ENCODE data around the gene GSS. TPM values are rescaled to one million over a fixed set of nuclear protein-coding genes. Genes with fewer than 3 reads are reported as not detected.

Gene GSS
- total and polyA plus RNA-seq, 2 donors (not counting 1 experiment from before 2014, with no cell fraction given): 55.3 to 71.3 TPM

DNA sequence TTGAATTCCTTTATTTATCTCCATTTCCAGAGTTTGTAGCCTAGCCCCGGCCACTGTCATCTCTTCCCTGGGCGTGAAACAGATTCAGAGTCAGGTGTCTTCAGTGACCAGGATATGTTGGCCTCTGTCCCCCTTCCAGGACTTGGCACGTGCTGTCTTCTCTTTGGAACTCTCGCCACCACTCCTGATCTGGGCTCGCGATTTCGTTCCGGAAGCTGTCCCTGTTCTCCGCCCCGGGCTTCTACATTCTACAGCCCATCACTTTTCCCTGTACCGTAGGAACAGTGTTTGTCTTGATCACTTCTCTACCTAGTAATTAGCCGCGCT, 739 bp downstream of the GSS start:
- peak overlapping the region; percentile 86 for H3K9ac ChIP-seq (ENCODE audit: insufficient read depth, low read length)
- peak overlapping the region; percentile 76 to 92 (median 84) for H3K4me3 ChIP-seq (replicated peaks in 1 of 4; ENCODE audit: control extremely low read depth in 1 of 4, insufficient read depth in 1 of 4, low read depth in 3 of 4, low read length in 4 of 4)
- TF ChIP-seq, protein P1, sequence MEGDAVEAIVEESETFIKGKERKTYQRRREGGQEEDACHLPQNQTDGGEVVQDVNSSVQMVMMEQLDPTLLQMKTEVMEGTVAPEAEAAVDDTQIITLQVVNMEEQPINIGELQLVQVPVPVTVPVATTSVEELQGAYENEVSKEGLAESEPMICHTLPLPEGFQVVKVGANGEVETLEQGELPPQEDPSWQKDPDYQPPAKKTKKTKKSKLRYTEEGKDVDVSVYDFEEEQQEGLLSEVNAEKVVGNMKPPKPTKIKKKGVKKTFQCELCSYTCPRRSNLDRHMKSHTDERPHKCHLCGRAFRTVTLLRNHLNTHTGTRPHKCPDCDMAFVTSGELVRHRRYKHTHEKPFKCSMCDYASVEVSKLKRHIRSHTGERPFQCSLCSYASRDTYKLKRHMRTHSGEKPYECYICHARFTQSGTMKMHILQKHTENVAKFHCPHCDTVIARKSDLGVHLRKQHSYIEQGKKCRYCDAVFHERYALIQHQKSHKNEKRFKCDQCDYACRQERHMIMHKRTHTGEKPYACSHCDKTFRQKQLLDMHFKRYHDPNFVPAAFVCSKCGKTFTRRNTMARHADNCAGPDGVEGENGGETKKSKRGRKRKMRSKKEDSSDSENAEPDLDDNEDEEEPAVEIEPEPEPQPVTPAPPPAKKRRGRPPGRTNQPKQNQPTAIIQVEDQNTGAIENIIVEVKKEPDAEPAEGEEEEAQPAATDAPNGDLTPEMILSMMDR (conservative IDR thresholded peaks at IDR 0.05 in 1 of 2, IDR thresholded peaks at IDR 0.05 in 1 of 2; ENCODE audit: low read depth in 1 of 2, low read length in 2 of 2): no peak
- TF ChIP-seq EZH2 (IDR thresholded peaks at IDR 0.05; ENCODE audit: low read length, missing control alignments): no peak
- peak overlapping the region; percentile 90 for H3K27ac ChIP-seq (ENCODE audit: insufficient read depth, low read length)
- no peaks in the 10 kb centered on the region for H3K36me3 ChIP-seq (ENCODE audit: control insufficient read depth, insufficient read depth, low read length)
- DNase-seq (ENCODE audit: low read depth in 2 of 2): peak; percentile 44 to 51
- H4K20me1 ChIP-seq (ENCODE audit: control insufficient read depth, extremely low read depth, insufficient read depth, low read length): no peaks in the 10 kb centered on the region
- H3K4me2 ChIP-seq (ENCODE audit: extremely low read depth, insufficient read depth, low read length): peak overlapping the region; percentile 99
- no peaks in the 10 kb centered on the region for H3K9me3 ChIP-seq (ENCODE audit: control insufficient read depth, insufficient read depth, low read depth, low read length)
- H3K79me2 ChIP-seq (ENCODE audit: control insufficient read depth, insufficient read depth, low read length): peaks cover 7% of the 10 kb centered on the region
- H2AFZ ChIP-seq (ENCODE audit: low read length): peak overlapping the region; percentile 79
- H3K27me3 ChIP-seq (ENCODE audit: control insufficient read depth, insufficient read depth, low read length): no peaks in the 10 kb centered on the region
- H3K4me1 ChIP-seq (ENCODE audit: control insufficient read depth, extremely low read depth, insufficient read depth, low read length): peaks cover 4% of the 10 kb centered on the region

DNA sequence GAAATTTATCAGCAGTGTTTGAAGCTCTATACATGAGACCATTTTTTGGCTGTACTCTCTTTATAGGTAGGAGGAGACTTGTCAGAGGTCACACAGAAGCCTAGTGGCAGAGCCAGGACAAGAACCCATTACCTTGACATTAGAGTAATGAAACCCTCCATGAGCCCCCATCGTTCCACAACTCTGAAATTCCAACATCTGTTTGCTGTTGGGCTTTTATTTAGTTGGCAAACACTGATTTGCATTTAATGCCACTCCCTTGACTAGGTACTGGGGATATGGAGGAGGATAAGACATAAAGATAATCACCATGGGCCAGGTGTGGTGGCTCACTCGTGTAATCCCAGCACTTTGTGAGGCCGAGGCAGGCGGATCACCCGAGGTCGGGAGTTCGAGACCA, 1.6 kb downstream of the GSS start:
- H4K20me1 ChIP-seq (ENCODE audit: control insufficient read depth, extremely low read depth, insufficient read depth, low read length): no peaks in the 10 kb centered on the region
- peaks cover 4% of the 10 kb centered on the region for H3K4me1 ChIP-seq (ENCODE audit: control insufficient read depth, extremely low read depth, insufficient read depth, low read length)
- H3K4me3 ChIP-seq (replicated peaks in 1 of 4; ENCODE audit: control extremely low read depth in 1 of 4, insufficient read depth in 1 of 4, low read depth in 3 of 4, low read length in 4 of 4): no peak overlapping the region
- no peaks in the 10 kb centered on the region for H3K36me3 ChIP-seq (ENCODE audit: control insufficient read depth, insufficient read depth, low read length)
- peaks cover 7% of the 10 kb centered on the region for H3K79me2 ChIP-seq (ENCODE audit: control insufficient read depth, insufficient read depth, low read length)
- no peak overlapping the region for H3K4me2 ChIP-seq (ENCODE audit: extremely low read depth, insufficient read depth, low read length)
- H3K9ac ChIP-seq (ENCODE audit: insufficient read depth, low read length): no peak overlapping the region
- H3K9me3 ChIP-seq (ENCODE audit: control insufficient read depth, insufficient read depth, low read depth, low read length): no peaks in the 10 kb centered on the region
- DNase-seq (ENCODE audit: low read depth in 2 of 2): no peak
- no peak for TF ChIP-seq EZH2 (IDR thresholded peaks at IDR 0.05; ENCODE audit: low read length, missing control alignments)
- TF ChIP-seq, protein P1 (conservative IDR thresholded peaks at IDR 0.05 in 1 of 2, IDR thresholded peaks at IDR 0.05 in 1 of 2; ENCODE audit: low read depth in 1 of 2, low read length in 2 of 2): no peak
- no peak overlapping the region for H2AFZ ChIP-seq (ENCODE audit: low read length)
- H3K27ac ChIP-seq (ENCODE audit: insufficient read depth, low read length): no peak overlapping the region
- H3K27me3 ChIP-seq (ENCODE audit: control insufficient read depth, insufficient read depth, low read length): no peaks in the 10 kb centered on the region

DNA sequence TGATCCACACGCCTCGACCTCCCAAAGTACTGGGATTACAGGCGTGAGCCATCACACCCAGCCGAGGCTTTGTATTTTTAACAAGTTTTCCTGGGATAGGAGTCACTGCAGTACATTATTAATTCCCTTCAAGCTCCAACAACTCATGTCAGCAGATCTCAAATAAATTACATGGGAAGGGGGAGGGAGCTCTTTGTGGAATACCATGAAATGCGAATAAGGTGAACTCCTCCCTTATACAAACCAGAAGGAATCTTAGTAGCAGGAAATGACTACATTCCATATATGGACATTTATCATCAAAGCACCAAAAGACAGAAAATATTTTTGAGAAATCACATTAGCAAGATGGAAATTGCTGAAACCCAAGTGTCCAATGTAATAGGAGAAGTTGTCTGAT, 2.9 kb downstream of the GSS start:
- H3K4me1 ChIP-seq (ENCODE audit: control insufficient read depth, extremely low read depth, insufficient read depth, low read length): peaks cover 5% of the 10 kb centered on the region
- H2AFZ ChIP-seq (ENCODE audit: low read length): no peak overlapping the region
- TF ChIP-seq, protein P1 (conservative IDR thresholded peaks at IDR 0.05 in 1 of 2, IDR thresholded peaks at IDR 0.05 in 1 of 2; ENCODE audit: low read depth in 1 of 2, low read length in 2 of 2): no peak
- TF ChIP-seq EZH2 (IDR thresholded peaks at IDR 0.05; ENCODE audit: low read length, missing control alignments): no peak
- H3K9me3 ChIP-seq (ENCODE audit: control insufficient read depth, insufficient read depth, low read depth, low read length): no peaks in the 10 kb centered on the region
- H3K27ac ChIP-seq (ENCODE audit: insufficient read depth, low read length): no peak overlapping the region
- H3K4me3 ChIP-seq (replicated peaks in 1 of 4; ENCODE audit: control extremely low read depth in 1 of 4, insufficient read depth in 1 of 4, low read depth in 3 of 4, low read length in 4 of 4): no peak overlapping the region
- no peaks in the 10 kb centered on the region for H4K20me1 ChIP-seq (ENCODE audit: control insufficient read depth, extremely low read depth, insufficient read depth, low read length)
- H3K4me2 ChIP-seq (ENCODE audit: extremely low read depth, insufficient read depth, low read length): no peak overlapping the region
- peaks cover 7% of the 10 kb centered on the region for H3K79me2 ChIP-seq (ENCODE audit: control insufficient read depth, insufficient read depth, low read length)
- H3K36me3 ChIP-seq (ENCODE audit: control insufficient read depth, insufficient read depth, low read length): no peaks in the 10 kb centered on the region
- peak in 1 of 2 donors; percentile 80 for DNase-seq (ENCODE audit: low read depth in 2 of 2)
- no peak overlapping the region for H3K9ac ChIP-seq (ENCODE audit: insufficient read depth, low read length)
- H3K27me3 ChIP-seq (ENCODE audit: control insufficient read depth, insufficient read depth, low read length): no peaks in the 10 kb centered on the region
